Stimulated activated CD4-positive, alpha-beta T cell treated with anti-CD3 and anti-CD28 coated beads, Interleukin-1b, Interleukin-23, amount 100 ng/mL, for 48 hours (primary cell): ENCODE measurements around the gene SEC11A.
A peak's percentile ranks its signal among the peaks of the same experiment; 100 is the strongest.
"Not testable (repeated sequence)": the region's sequence is repeated elsewhere in the genome, so short reads cannot be mapped to it uniquely, and the experiment has no call there.

Source experiments
- DNase-seq: peaks from one replicate; pipeline ENCODE4 v3.0.0-alpha.2; 2020

Gene SEC11A

DNA sequence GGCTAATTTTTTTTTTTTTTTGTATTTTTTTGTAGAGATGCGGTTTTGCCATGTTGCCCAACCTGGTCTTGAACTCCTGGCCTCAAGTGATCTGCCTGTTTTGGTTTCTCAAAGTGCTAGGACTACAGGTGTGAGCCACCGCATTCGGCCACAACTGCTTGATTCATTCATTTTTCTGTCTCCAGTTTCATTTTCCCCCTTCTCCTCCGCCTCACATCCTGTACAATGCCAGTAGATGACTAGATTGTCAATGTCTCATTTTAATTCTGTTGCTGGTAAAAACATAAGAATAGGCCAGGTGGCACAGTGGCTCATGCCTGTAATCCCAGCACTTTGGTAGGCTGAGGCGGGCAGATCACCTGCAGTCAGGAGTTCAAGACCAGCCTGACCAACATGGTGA, 20.4 kb upstream of the SEC11A start:
- DNase-seq, result peak; percentile 82

DNA sequence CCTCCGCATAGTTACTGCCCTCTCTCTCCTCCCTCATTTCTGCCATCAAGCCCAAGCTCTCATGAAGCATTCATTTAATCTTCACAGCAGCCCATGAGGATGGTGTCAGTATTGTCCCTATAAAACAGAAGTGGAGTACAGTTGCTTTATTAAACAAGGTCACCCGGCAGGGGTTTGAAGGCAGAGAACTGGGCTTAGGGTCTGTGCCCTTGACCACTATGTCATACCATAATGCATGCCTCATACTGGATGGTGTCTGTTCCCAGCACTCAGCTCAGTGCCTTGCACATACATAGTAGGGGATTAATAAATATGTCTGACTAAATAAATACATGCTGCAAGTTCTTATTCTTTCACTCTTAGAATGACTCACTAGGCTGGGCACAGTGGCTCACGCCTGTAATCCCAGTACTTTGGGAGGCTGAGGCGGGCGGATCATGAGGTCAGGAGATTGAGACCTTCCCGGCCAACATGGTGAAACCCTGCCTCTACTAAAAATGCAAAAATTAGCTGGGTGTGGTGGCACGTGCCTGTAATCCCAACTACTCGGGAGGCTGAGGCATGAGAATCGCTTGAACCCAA, 19.6 kb upstream of the SEC11A start:
- peak; percentile 66 for DNase-seq

DNA sequence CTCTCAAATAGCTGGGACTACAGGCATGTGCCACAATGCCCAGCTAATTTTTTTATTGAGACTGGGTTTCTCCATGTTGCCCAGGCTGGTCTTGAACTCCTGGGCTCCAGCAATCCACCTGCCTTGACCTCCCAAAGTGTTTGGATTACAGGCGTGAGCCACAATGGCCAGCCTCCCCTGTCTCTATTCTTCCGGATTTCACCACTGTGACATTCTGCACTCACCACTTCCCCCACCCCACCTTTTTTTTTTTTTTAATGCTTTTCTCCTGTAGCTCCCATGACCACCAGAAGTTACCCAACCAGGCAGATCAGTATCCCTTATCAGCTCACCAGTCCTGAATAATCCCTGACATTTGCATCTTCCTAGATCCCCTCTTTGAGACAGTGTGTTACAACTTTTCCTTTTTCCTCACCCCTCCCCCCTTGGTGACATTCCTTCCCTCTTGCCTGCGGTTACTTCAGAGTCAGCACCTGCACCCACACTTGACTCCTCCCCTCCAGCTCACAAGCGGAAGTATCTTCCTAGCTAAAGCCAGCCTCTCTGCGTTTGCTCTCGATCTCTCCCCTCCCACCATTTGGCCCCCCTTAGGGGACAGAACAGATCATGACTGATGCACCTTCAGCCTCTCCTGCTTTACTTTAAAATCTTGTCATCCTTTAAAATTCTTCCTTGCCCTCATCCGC, 19.0 kb upstream of the SEC11A start:
- DNase-seq, result peak; percentile 80

DNA sequence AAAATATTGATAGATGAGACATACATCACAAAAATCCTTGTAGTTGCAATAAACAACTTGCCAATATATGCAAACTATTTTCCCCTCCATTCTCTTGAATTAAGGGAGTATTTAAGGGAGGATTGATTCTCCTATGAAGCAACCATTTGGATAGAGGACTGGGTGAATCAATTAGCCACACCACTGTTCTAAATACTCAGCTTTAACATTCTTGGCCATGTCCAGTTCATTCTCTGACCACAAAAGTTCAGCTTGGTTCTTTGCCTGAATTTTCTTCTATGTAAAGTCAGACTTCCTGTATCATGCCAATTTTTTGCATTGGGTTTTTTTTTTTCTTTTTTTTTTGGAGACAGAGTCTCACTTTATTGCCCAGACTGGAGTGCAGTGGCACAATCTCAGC, 15.8 kb upstream of the SEC11A start:
- DNase-seq, result no peak

DNA sequence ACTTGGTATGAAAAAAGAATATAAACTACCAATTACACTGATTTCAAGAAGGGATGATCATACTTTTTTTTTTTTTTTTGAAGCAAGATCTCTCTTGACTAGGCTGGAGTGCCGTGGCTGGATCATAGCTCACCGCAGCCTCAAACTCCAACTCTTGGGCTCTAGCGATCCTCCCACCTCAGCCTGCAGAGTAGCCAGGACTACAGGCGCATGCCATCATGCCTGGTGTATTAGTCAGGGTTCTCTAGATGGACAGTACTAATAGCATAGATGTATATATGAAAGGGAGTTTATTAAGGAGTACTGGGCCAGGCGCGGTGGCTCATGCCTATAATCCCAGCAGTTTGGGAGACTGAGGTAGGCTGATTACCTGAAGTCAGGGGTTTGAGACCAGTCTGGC, 11.5 kb upstream of the SEC11A start:
- no peak for DNase-seq

DNA sequence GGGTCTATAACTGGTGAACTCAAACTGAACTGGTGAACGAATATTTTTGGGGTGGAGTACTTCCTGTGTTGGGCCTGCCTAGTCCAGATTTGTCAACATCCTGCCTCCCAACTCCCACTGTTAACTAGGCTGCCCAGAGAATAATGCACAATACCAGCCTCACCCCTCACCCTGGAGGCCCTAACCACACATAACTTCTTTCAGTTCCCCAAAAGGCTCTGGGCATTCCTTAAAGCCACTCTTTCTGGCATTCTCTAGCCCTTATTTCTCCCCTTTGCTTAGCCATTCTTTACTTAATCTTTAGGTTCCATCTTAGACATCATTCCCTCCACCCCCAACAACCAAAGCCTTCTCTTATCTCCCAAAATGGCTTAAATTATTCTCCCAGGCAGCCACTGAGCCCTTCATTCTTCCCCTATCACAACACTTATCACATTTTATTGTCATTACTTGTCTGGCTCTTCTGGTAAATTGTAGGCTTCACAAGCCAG, 9.1 kb upstream of the SEC11A start:
- no peak for DNase-seq

DNA sequence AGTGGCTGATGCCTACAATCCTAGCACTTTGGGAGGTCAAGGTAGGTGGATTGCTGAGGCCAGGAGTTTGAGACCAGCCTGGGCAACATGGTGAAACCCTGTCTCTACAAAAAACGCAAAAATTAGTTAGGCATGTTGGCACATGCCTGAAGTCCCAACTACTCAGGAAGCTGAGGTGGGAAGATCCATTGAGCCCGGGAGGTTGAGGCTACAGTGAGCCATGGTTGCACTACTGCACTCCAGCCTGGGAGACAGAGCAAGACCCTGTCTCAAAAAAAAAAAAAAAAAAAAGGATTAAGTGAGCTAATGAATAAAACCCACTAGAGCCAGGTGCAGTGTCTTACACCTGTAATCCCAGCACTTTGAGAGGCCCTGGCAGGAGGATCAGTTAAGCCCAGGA, 6.7 kb upstream of the SEC11A start:
- DNase-seq, result no peak

DNA sequence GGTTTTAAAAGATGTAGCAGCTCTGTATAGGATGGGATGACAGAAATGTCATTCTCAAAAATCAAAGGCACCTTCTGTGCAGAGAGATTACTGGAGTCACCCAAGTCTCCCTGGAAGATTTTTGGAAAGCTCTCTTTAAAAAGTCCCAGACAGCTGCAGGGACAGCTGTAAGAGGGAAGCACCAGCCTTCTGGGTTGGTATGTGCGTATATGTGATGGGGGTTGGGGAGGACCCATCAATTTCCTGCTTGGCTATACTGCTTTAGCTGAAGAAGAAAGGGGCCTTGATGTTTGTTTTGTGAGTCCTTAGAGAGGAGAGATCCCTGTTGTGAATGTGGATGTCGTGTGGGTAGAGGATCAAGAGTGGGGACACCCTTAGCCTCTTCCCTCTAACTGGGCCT, 5.4 kb upstream of the SEC11A start:
- no peak for DNase-seq

DNA sequence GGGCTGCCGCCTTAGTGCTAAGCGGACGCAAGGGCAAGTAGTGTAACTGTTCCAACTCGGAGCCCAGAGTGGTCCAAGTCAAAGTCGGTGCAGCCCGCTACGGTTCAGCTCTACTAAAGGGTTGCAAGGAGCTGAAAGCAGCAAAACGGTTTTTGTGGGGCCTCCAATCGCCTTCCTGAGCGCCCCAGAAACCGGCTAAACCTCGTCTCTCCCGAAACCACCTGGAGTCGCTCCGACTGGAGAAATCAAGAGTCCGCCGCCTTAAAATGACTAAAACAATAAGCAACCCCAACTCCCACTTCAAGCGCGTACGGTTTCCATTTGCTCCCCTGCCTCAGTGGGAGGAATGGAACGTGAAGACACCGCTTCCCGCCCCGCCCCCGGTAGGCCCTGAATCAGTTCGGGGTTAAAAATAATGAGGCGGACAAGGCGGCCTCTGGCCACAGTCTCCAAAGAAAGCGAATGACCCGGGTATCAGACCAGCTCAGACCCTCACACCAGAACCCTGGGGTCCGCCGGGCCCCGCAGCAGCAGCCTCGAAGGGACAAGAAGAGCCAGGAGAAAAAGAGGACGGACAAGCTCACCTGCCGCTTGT, 401 bp downstream of the SEC11A start:
- DNase-seq, result peak; percentile 57

DNA sequence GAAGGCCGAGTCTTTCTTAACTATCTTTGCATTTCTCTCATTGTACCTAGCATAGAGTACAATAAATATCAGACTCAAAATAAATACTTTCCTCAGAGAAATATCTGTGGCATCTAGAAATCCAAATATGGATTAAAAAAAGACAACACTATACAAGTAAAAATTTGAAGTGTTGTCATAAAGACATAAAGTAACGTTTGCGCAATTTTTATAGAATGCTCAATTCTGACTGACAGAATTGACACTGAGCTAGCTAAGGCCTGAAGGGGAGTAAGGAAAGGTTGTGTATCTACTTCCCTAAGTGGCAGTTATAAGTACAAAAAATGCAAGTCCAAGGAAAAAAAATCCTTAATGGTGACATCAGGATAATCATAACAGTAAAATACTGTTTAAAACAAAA, 1.1 kb downstream of the SEC11A start:
- DNase-seq, result no peak

DNA sequence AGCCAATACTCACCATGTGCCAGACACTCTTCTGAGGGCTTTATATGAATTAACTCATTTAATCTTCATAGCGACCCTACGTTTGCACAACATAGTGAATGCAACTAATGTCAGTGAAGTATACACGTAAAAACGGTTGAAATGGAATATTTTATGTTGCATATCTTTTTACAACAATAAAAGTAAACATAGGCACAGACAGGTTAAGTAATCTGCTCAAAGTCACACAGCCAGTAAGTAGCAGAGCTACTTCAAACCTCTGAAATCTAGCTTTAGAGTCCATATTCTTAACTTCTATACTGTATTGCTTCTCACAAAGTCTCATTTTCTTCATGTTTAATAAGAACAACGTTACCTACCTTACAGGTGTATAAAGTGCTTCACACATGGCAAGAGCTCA, 1.6 kb downstream of the SEC11A start:
- DNase-seq, result no peak

DNA sequence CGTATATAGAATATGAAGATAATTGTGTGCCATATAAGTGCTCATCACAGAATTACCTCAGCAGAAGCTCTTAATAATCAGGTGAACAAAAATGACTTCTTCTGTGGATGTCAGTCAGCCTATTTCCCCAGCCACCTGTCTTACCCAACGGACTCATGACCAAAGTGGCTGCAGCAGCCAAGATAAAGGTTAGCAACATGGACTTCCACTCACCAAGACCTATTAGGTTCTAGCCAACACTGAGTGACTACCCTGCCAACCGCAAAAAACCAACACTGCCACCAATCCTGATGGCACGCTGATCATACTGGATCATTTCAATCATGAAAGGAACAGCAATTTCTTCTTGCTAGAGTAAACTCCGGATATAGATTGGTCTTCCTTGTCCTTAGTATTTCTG, 12.1 kb downstream of the SEC11A start:
- DNase-seq, result no peak

DNA sequence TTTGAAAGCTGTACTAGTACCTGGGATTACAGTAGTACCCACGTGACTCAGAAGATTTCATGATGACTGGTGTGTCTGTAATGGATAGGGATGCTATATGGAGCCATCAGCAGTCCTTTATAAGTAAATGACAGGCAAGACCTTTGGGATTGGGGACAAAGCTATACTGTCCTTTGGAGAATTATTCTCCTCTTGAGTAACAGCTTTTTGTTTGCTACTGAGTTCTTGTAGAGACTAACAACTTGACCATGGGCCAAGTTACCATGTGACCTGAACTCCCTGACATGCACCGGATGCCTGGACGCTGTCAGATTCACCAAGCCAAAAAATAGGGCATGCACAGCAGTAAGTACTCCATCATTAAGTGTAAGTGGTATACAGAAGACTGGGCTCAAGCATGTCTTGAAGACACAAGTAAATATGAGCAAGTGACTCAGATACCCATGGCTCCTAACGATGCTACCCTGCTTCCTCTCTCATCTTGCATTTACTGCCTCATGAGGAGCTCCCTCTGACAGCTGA, 12.9 kb downstream of the SEC11A start:
- no peak for DNase-seq

DNA sequence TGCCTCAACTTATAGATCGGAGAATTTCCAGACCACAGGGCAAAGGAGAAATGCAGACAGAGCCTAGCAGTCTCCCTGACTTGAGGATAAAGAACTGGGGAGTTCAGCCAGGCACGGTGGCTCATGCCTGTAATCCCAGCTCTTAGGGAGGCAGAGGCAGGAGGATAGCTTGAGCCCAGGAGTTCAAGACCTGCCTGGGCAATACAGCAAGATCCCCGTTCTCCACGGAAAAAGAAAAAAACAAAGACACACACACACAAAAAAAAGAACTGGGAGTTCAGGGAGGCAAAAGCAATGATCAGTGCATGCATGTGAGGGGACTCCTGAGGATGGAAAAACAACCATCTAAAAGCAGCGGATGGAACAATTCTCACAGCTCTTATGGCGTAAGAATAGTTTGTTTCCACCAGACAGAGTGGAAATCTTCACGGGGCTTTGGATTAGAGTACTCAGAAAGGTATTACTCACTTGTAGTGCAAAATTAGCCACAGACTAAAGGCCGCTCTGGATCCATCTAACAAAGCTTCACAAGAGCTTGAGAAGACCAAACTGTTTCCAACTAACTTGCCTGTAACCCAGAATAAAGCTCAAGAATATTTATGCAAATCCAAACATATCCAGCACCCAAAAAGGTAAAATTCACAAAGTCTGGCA, 16.3 kb downstream of the SEC11A start:
- DNase-seq, result no peak

DNA sequence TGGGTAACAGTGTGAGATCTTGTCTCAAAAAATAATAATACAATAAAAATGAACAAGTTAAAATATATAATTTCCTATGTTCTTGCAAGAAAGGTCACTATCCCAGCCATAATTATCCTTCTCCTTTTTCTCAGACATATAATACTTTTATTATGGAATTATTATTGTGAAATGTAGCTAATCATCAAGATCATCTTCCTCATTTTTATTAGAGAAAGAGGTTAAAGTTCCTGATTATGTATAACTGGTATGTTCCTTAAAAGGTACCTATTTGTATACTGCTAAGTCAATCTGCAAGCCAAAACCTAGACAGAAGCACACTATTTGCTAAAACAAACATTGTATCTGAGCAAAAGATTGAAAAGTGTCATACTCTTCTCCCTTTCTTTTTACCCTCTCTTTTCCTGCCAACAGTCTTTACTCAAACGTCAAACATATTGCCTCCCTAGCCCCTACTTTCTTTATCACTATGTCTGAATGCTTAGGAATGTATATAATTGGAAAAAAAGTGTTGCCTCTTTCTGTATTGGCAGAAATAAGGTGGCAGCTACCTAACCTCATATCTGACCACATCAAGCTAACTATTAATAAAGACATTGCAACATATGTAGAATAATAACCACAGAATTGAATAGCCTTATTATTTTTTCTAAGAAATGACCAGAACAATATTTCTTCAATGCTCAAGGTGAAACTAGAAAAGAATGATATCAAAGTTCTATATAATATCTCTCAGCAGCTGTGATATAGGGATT, 18.5 kb downstream of the SEC11A start:
- no peak for DNase-seq

DNA sequence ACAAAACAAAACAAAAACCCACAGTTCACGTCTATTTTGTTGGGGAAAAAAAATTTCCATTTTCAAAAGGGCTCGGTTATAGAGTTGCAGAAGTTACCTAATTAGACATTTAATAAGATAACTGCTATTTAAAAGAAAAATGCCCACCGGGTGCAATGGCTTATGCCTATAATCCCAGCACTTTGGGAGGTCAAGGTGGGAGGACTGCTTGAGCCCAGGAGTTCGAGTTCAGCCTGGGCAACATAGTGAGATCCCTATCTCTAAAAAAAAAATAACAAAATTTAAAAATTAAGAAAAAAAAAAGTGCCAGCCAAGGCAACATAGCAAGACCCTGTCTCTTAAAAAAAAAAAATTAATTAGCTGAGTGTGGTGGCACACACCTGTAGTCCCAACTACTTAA, 19.2 kb downstream of the SEC11A start:
- no peak for DNase-seq

DNA sequence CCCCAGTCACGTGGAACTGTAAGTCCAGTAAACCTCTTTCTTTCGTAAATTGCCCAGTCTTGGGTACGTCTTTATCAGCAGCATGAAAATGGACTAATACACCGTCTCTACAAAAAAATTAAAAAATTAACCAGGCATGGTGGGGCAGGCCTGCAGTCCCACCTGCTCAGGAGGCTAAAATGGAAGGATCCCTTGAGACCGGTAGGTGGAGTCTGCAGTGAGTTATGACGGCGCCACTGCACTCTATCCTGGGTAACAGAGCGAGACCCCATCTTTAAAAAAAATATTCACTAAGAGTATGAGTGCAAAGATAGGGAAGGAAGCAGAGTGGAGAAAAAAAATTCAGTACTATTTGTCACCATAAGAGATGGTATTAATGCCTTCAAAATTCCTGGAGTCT, 25.6 kb downstream of the SEC11A start:
- no peak for DNase-seq

DNA sequence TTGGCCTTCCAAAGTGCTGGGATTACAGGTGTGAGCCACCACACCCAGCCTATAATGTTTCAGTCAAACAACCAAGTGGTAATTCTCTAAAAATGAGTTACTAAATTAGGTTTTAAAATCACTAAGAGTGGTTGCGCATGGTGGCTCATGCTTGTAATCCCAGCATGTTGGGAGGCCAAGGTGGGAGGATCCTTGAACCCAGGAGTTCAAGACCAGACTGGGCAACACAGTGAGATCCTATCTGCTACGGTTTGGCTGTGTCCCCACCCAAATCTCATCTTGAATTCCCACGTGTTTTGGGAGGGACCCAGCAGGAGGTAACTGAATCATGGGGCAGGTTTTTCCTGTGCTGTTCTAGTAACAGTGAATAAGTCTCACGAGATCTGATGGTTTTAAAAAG, 26.1 kb downstream of the SEC11A start:
- DNase-seq, result no peak

DNA sequence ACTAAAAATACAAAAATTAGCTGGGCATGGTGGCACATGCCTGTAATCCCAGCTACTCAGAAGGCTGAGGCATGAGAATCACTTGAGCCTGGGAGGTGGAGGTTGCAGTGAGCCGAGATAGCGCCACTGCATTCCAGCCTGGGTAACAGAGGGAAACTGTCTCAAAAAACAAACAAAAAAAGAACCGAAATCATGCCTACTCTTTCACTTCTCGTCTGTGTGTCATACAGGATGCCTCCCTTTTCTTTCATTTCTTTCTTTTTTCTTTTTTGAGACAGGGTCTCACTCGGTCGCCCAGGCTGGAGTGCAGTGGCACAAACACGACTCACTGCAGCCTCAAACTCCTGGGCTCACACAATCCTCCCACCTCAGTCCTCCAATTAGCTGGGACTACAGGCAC, 29.5 kb downstream of the SEC11A start:
- not testable (repeated sequence) for DNase-seq

DNA sequence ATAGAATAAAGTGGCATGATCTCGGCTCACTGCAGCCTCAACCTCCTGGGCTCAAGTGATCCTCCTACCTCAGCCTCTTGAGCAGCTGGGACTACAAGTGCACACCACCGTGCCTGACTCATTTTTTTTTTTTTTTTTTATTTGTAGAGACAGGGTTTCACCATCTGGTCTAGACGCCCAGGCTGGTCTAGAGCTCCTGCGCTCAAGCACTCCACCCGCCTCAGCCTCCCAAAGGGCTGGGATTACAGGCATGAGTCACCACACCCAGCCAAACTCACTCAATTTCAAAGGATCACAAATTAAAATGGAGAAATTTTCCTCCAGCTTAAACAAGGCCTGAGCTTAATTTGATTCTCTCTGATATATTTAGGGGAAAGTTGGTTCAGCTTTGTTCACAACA, 30.6 kb downstream of the SEC11A start:
- no peak for DNase-seq

DNA sequence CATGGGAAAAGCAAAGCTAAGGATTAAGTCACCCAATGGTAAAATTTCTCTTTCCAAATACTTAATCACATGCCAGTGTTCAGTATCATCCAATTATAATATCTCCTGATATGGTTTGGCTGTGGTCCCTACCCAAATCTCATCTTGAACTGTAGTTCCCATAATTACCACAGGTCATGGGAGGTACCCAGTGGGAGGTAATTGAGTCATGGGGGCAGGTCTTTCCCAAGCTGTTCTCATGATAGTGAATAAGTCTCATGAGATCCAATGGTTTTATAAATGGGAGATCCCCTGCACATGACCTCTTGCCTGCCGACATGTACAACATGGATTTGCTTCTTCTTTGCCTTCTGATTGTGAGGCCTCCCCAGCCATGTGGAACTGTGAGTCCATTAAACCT, 31.8 kb downstream of the SEC11A start:
- DNase-seq, result no peak

DNA sequence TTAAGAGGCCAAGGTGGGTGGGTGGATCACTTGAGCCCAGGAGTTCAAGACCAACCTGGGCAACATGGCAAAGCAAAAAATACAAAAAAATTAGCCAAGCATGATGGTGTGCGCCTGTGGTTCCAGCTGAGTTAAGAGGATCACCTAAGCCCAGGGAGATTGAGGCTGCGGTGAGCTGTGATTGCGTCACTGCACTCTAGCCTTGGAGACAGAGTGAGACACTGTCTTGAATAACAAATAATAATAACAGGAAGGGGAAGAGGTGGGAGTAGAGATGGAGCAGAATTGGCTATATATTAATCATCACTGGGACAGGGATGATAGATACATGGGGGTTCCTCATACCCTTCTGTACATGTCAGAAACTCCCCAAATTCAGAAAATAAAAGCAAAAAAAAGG, 34.1 kb downstream of the SEC11A start:
- DNase-seq, result peak; percentile 44

DNA sequence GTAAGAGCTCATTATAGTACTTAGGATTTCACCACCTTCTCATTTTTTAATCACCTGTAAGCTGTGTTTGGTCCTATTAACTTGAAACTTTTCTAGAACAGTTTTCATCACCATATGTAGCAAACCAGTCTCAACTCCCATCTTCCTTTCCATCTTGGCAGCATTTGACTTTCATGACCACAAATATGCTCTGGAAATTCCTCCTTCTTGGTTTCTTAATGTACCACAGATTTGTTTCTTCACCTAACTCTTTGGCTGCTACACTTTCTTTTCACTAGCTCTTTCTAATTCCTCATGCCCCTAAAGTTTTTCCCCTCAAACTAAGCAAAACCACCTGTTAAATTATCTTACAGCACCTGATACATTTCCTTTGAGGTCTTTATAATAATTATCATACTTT, 44.7 kb downstream of the SEC11A start:
- no peak for DNase-seq
